Panc1 (cell line): ENCODE results near the gene PLOD3. TPM values are rescaled to one million over a fixed set of nuclear protein-coding genes. Genes with fewer than 3 reads are reported as not detected.

Experiments
- ATAC-seq: fragments of 200-7000 bp; cut with Tn5 transposase; 2 replicates; pipeline ENCODE4 v1.9.1; 2020; ENCODE audit warnings: mild to moderate bottlenecking, moderate library complexity
- BruUV-seq: library from RNA; stranded (reverse); fragments of 400-500 nt; replicated peaks from 2 replicates; lab custom pipeline; 2021; lab: Mats Ljungman, UMichigan
- CTCF ChIA-PET: fragments of 300-600 bp; sonication (Branson Sonifier 250); formaldehyde crosslinking; loops from one replicate; lab custom pipeline; 2022; ENCODE audit warnings: antibody characterized with exemption; lab: Charles Lee
- POLR2A ChIA-PET: fragments of 300-600 bp; sonication (Branson Sonifier 250); formaldehyde crosslinking; loops from one replicate; lab custom pipeline; 2022; ENCODE audit warnings: antibody characterized with exemption; lab: Charles Lee
- DNase-seq: peaks from one replicate; pipeline ENCODE4 v3.0.0-alpha.2; 2010; ENCODE audit warnings: low read depth, low spot score
- H3K27ac ChIP-seq: 2 replicates; pipeline ENCODE4 v1.5.1; 2011; ENCODE audit warnings: mild to moderate bottlenecking, low read length, inconsistent platforms
- H3K27me3 ChIP-seq: fragments of 200-500 bp; sonication (Bioruptor generic); 2 replicates; pipeline ENCODE4 v1.6.0; 2014; ENCODE audit warnings: low read length, inconsistent platforms; ENCODE audit not compliant: control insufficient read depth, insufficient read depth
- H3K36me3 ChIP-seq: fragments of 200-500 bp; sonication (Bioruptor generic); 2 replicates; pipeline ENCODE4 v1.5.1; 2014; ENCODE audit warnings: inconsistent platforms, mild to moderate bottlenecking, low read length, moderate library complexity; ENCODE audit not compliant: control insufficient read depth, insufficient read depth
- H3K4me1 ChIP-seq: 2 replicates; pipeline ENCODE4 v1.5.1; 2011; ENCODE audit warnings: inconsistent platforms, mild to moderate bottlenecking, low read length, moderate library complexity; ENCODE audit not compliant: control insufficient read depth, insufficient read depth
- H3K4me3 ChIP-seq, 2 experiments: 2 replicates each; pipeline ENCODE4 v1.5.1; 2011 to 2012; ENCODE audit warnings: low read depth in 2 of 2, low read length in 2 of 2, mild to moderate bottlenecking in 2 of 2, inconsistent platforms in 1 of 2, moderate library complexity in 1 of 2
- H3K9me3 ChIP-seq: fragments of 200-500 bp; sonication (Bioruptor generic); 2 replicates; pipeline ENCODE4 v1.5.1; 2014; ENCODE audit warnings: low read depth, mild to moderate bottlenecking, inconsistent platforms, low read length, moderate library complexity; ENCODE audit not compliant: control insufficient read depth, insufficient read depth
- CTCF ChIP-seq: fragments of 450-650 bp; IDR thresholded peaks from 2 replicates; pipeline ENCODE4 v1.5.1; 2017; ENCODE audit warnings: mild to moderate bottlenecking
- POLR2AphosphoS5 ChIP-seq: IDR thresholded peaks from 2 replicates; pipeline ENCODE4 v1.6.1; 2012; ENCODE audit warnings: mild to moderate bottlenecking, low read depth, low read length, moderate library complexity
- REST ChIP-seq, 2 experiments: IDR thresholded peaks; 2 replicates each; pipeline ENCODE4 v1.6.1; 2011 to 2012; ENCODE audit warnings: low read depth in 2 of 2, control low read depth in 1 of 2, low read length in 1 of 2, mild to moderate bottlenecking in 1 of 2, moderate library complexity in 1 of 2; ENCODE audit not compliant: insufficient read depth in 1 of 2
- SIN3A ChIP-seq: IDR thresholded peaks from 2 replicates; pipeline ENCODE4 v1.6.1; 2012; ENCODE audit warnings: low read depth, mild to moderate bottlenecking, low read length, moderate library complexity, borderline replicate concordance; ENCODE audit not compliant: insufficient read depth
- TCF7L2 ChIP-seq: IDR thresholded peaks from 2 replicates; pipeline ENCODE4 v1.6.1; 2011; ENCODE audit warnings: mild to moderate bottlenecking, low read depth, low read length, inconsistent platforms
- in situ Hi-C: cut with HindIII; loops from 2 replicates; pipeline ENCODE4 v1.10.0; 2016; ENCODE audit warnings: low sequenced_read_pairs, low pct_unique_long_range_greater_than_20kb
- intact Hi-C: fragments of 100-400 bp; cut with micrococcal nuclease; formaldehyde crosslinking; loops from one replicate; pipeline ENCODE4 v1.10.0; 2022; ENCODE audit not compliant: unreplicated experiment
- total RNA-seq: library from RNA; stranded (reverse); gene quantifications from one replicate; pipeline ENCODE4 v1.2.1, GENCODE V29; 2021; ENCODE audit not compliant: unreplicated experiment

The PLOD3 gene
- total RNA-seq, 1 experiment from 2014 or later, result 93.0 TPM

DNA sequence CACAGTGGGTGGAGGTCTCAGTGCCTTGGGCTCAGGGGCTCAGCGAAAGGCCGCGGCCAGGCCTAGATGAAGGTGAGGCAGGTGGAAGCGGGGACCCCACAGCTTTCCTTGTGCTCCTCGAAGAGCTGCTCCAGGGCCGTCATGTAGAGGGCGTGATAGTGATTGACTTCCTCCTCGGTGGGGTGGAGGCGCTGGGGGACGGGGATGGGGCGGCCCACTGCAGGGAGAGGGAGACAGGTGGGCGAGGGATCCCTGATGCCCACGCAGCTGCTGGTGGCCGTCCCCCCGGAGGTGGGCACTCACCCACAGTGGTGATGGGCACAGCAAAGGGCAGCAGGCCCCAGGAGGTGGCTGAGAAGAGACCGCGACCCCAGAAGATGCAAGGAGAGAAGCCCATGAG is 21.5 kb downstream of the PLOD3 start:
- H3K36me3 ChIP-seq, result no peaks in the 10 kb centered on the region
- DNase-seq, result no peak
- POLR2A ChIA-PET, result no interaction called here
- no peak overlapping the region for H3K4me3 ChIP-seq
- H3K4me1 ChIP-seq, result peaks cover 3% of the 10 kb centered on the region; the same call in 1 of the 2 replicates
- H3K27ac ChIP-seq, result no peak overlapping the region
- no peaks in the 10 kb centered on the region for H3K27me3 ChIP-seq
- no TSS peak for BruUV-seq
- no peak for ATAC-seq
- in situ Hi-C loops (no loop called here), intact Hi-C loops (no loop called here)
- no peaks in the 10 kb centered on the region for H3K9me3 ChIP-seq
- TF ChIP-seq POLR2AphosphoS5 (no peak), REST (IDR thresholded peaks at IDR 0.05; ENCODE audit: insufficient read depth in 1 of 2, low read depth in 2 of 2, low read length in 1 of 2) (no peak), TCF7L2 (no peak), SIN3A (no peak), CTCF (no peak)
- CTCF ChIA-PET, result interaction anchor here (1.0 kb wide), 1 partner anchor 21 kb away, joined by 7 read pairs; no protein-coding TSS in a partner anchor

- Histone ChIP-seq H3K4me3 (no peak overlapping the region), H3K27me3 (no peaks in the 10 kb centered on the region), H3K27ac (no peak overlapping the region), H3K4me1 (no peaks in the 10 kb centered on the region), H3K9me3 (no peaks in the 10 kb centered on the region), H3K36me3 (no peaks in the 10 kb centered on the region)
- TF ChIP-seq TCF7L2, result no peak
- TF ChIP-seq POLR2AphosphoS5, result no peak
- no peak for TF ChIP-seq CTCF
- no peak for TF ChIP-seq SIN3A
- no peak for TF ChIP-seq REST (IDR thresholded peaks at IDR 0.05; ENCODE audit: insufficient read depth in 1 of 2, low read depth in 2 of 2, low read length in 1 of 2)
- POLR2A ChIA-PET, result no interaction called here
- CTCF ChIA-PET, result no interaction called here
- DNase-seq (no peak), ATAC-seq (no peak)
- intact Hi-C loops, result no loop called here
- in situ Hi-C loops, result no loop called here
- BruUV-seq, result no TSS peak
Observed at GRCh38 chr7:101189109-101189508, 28.3 kb downstream of the PLOD3 start.
